Suppressor macrophage (primary cell): Measurements from ENCODE around the gene HAUS1.
"Not testable (repeated sequence)": the region's sequence is repeated elsewhere in the genome, so short reads cannot be mapped to it uniquely, and the experiment has no call there.

Experiments used
- DNase-seq, 4 experiments: peaks; one replicate each; pipeline ENCODE4 v3.0.0-alpha.2; 2020 to 2022
- total RNA-seq, 17 experiments: gene quantifications; one replicate each; lab custom pipeline; 2026; ENCODE audit warnings: mixed read lengths in 6 of 17, inconsistent platforms in 3 of 17; lab: John Stamatoyannopoulos, UW

HAUS1 gene, protein sequence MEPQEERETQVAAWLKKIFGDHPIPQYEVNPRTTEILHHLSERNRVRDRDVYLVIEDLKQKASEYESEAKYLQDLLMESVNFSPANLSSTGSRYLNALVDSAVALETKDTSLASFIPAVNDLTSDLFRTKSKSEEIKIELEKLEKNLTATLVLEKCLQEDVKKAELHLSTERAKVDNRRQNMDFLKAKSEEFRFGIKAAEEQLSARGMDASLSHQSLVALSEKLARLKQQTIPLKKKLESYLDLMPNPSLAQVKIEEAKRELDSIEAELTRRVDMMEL
- total RNA-seq, result 6.2 to 28.0 (median 16.2) reads per million in 17 experiments

DNA sequence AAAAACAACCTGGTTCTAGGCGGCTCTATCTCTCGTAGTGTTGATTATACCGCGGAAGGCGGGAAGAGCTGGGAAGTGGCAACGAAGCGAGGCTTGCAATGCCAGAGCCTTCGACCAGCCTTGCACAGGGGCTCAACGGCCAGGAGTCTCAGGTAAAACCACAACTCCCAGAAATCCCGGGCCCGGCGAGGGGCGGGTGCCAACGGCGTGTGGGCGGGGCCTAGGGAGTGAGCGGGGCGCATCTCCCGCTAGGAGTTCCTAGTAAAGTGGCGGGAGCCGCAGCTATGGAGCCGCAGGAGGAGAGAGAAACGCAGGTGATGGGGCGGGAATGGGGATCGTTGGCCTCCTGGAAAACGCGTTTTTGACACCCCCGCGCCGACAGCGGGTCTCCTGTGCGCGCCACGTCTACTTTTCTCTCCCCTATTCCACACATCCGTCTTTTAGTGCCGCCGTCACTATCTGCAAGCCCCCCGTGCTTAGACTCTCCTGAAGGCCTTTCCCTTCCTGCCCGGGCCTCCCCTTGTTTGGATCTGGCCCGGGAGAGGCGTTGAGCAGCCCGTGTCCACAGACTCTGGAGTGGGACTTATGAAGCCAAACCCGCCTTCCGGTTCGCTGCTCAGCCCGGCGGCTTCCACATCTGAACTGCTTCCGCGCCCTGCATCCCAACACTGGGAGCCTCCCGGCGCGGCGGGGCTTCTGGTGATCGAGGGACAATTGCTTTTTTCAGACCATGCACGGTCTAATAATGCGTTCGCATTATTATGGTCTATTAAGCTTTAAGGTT lies at the start of gene HAUS1:
HAUS1 (plus strand) TSS at position 258 of the 784 bp plus-strand sequence; CDS start at position 285, 27 bp downstream.
- peak; percentile 86 to 94 (median 90) for DNase-seq

DNA sequence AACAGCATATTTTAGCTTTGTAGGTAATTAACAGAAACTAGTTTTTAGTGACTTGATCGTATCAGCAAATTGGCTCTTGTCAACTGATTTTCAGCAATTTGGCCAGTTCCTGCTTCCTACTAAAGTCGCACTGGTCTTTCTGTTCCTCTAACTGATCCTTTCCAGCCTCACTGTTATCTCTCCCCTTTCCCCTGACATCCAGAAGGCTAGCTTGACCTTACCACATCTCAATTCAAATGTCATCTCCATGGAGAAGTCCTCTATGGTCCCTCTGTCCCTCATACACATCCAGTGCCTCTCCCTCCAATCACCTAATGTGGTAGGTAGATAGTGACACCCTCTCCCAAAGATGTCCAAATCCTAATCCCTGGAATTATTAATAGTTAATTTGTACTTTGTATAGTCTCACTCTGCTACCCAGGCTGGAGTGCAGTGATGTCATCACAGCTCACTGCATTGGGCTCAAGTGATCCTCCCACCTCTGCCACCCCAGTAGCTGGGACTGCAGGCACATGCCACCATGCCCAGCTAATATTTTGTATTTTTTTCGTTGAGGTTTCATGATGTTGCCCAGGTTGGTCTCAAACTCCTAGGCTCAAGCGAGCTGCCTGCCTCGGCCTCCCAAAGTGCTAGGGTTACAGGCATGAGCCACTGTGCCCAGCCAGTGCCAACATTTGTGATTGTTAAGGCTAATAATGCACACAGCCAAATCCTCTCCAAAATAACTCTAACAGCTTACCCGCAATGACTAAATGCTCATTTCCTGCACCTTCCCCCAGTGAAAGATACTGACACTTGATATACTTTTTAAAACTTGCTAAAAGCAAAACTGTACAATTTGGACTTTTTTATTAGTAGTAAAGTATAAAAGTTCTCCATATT lies 49.0 kb upstream of the HAUS1 start:
- peak in 2 of 4 experiments; percentile 28 to 35 for DNase-seq

DNA sequence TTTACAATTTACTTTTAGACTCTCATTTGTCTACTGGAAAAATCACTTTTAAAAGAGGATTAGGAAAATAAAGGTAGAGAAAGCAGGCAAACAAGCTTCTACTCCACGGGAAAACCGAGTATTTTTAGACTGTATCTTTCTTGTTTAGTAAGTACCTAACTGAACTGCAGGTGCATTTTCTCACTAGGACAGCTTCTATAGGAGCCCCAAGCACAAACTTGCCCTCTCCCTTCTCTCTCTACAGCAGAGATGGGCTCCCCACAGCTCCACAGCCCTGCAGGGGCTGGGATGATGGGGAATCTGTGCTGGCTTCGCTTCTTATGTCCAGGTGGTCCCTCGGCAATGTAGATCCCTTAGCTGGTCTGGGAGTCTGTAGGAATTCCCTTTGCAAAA lies 48.4 kb upstream of the HAUS1 start:
- DNase-seq, result no peak

DNA sequence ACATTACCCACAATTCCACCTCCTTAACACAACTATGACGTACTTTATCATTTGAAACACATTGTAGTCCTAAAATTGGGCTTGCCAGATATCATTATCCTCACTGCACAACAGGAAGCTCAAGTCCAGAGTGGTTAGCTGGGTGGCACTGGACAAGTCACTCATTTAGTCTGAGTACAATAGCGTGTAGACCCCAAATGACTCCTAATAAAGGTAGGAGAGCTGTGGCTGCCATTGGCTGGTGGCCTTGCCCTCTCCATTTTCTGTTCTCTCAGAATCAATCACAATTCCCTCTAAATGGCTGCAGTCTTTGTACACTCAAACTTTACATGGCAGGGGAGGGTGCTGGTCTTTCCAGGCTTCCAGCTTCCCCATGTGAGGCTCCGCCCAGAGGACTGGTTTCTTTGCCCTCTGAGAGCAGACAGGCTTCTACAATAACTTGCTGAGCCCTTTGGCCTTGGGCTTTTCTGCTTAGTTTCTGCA lies 43.8 kb upstream of the HAUS1 start:
- peak; percentile 45 to 69 (median 55) for DNase-seq

DNA sequence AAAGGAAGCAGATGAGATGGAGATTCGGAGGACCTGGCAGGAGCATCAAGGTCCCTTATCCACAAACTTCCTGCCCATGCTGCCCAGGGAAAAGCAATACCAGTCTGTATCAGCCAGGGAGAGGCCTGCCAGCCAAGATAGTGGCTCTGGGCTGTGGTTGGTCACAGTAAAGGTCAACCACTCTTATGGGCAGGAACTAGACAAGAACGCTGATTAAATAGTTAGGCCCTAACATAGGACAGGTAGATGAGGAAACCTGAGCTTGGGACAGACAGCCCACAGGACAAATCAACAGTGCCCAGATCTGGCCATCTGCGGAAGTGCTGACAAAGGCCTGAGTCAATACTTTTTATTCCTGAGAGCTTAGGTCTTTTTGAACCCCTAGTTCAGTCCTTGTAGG lies 42.8 kb upstream of the HAUS1 start:
- no peak for DNase-seq

DNA sequence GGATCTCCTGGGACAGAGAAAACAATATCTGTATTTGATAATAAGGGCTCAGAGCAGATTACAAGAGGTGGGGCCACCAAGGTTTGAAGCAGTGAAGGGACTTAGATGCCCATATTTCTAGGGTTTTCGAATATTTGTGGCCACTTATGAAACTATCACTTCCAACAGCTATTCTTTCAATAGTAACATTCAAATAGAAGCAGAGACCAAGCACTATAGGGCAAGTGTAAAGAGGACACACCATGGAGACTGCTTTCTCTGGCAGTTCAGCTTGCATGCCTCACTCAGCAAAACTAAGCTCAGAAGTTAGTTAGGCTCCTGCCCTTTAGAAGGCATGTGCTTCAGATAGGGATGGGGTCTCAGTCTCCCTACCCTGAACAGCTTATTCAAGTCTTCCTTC lies 42.4 kb upstream of the HAUS1 start:
- no peak for DNase-seq

DNA sequence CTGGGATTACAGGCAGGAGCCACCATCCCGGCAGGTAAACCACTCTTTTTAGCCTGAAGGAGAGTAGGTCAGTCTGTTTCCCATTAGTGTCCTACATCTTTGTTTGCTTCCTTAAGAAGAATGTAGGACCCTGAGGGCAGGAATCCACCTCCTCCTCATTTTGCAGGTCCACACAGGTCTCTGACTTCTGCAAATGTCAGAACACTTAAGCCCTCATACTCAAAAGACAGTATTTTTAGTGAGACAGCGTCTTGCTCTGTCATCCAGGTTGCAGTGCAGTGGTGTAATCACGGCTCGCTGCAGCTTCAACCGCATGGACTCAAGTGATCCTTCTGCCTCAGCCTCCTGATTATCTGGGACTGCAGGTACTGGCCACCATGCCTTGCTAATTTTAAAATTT lies 41.4 kb upstream of the HAUS1 start:
- no peak for DNase-seq

DNA sequence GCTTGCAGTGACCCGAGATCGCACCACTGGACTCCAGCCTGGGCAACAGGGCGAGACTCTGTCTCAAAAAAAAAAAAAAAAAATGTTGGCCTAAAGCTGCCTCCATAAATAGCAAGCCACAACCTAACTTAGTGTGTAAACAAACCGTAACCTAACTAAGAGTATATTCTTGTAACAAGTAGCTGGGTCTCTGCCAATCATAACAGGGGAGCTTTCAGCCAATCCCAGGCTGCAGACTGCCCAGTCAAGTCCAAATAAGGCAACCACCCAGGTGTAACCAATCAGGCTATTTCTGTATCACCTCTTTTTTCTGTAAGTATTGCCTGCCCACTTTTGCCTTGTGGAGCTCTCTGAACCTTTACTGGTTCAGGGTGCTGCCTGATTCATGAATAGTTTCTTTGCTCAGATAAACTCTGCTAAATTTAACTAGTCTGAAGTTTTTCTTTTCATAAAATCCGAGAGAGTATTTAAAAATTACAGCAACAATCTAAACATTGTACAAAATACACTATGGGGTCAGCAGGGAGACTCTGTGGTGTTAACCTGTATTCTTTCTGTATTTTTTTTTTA lies 36.7 kb upstream of the HAUS1 start:
- no peak for DNase-seq

DNA sequence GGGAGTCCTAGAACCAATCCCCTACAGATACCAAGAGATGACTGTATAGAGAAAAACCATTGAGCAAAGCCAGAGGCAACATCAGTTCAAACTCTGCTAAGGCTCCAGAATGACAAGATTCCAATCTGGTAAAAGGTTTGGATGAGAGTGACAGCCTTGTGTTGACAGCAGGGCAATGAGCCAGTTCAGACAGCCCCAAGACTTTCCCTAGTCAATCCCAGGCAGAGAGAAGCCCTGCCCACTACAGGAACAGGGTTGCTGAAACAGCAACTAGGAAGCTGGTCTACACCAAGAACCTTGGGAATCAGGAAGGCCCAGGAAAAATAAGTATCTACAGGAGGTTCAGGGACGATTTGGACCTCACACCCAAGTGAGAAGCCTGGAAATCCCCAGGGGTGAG lies 35.4 kb upstream of the HAUS1 start:
- DNase-seq, result no peak

DNA sequence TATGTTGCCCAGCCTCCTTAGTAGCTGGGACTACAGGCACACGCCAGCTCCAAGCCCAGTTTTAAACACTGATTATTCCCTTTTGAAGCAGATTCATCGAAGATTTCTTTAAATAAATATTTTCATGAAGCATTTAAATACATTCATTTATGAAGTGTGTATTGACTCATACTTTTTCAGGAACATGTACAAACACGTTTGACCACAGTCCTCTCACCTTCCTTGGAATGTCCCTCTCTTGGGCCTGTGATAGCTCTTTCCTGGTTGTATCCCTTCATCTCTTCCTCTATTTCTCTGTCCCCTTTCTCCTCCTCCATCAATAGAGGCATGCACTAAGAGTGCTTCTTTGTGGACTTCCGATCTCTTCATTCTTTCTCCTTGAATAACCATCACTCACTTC lies 34.7 kb upstream of the HAUS1 start:
- no peak for DNase-seq

DNA sequence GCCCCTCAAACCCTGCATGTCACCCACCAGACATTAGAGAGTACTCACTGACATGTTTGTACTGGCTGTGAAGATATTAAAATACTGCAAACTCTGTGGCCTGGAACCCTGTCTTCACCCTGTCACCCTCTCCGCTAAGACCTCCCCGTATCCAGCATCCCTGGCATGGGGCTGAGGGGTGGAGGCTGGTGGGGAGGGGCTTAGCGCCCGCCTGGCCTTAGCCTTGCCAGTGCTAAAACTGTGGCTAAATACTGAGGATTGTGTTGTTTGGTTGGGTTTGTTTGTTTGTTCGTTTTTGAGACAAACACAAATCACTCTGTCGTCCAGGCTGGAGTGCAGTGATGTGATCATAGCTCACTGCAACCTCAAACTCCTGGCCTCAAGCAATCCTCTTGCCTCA lies 34.0 kb upstream of the HAUS1 start:
- no peak for DNase-seq

DNA sequence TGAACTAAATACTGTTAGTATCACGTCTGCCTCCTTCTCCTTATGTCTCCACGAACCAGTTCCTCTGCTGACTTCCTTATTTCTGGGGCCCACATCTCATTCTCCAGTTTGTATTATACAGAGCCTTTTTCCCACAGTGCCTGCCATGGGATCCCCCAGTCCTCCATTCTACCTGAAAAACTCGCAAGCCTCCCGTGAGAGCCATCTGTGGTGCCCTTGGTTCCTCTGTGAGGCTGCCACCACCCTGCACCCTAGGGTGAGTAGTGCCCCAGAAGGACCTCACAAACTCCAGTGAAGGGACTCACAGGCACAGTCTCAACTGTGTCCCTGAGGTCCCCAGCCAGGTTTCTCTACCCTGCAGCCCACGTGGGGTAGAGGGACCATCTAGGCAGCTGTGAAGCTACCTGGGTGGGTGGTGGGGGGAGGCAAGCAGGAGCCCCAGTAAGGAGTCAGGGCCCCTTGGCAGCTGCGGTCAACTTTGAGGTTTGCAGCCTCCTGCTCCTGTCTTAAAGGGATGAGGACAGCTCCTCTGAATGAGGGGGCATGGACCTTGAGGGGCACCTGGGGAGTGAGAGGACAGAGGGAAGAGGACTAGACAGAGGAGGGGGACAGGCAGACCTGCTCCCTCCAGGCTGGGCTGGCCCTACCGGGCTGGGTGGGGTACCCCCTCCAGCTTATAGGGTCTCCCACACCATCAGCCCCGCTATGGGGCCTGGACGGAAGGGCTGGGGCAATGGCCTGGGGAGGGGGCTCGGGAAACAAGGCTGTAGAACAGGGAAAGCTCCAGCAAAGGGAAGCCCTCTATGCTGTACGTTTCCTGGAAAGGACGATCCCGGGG lies 33.2 kb upstream of the HAUS1 start:
- DNase-seq, result peak; percentile 61 to 81 (median 72)

DNA sequence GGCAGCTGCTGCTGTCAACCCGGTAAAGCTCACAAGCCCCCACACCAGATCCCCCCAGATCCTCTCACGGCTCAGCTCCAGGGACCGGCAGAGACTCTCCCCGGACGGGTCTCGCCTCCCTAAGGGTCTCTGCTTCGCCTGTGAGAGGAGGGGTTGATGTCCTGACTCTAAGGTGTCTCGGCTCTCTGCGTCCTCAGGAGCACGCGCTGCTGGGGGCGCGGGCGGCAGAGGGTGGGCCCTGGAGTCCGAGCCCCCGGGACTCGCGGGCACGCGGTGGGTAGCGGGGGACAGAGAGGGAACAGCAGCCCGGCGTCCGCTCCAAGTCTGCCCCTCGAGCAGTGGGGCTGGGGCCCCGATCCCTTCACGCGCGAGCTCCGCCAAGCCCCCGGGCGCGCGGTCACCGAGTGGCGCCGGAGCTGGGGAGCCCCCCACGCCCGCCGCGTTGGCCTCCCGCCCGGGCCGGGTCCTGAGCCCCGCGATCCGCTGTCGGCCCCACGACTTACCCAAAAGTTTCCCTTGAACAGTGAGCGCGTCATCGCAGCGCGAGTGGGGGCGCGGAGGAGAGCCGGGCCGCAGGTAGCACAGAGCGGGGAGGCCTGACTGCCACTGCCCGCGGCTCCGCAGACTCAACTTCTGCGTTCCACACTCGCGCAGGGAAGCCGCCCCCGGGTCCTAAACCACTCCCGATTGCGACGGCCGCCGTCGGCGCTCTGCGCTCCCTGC lies 32.4 kb upstream of the HAUS1 start, which contains the start of gene PSTPIP2:
PSTPIP2 (minus strand) TSS at position 608 of the 723 bp plus-strand sequence; CDS start at position 536, 72 bp downstream.
- peak; percentile 72 to 90 (median 80) for DNase-seq

DNA sequence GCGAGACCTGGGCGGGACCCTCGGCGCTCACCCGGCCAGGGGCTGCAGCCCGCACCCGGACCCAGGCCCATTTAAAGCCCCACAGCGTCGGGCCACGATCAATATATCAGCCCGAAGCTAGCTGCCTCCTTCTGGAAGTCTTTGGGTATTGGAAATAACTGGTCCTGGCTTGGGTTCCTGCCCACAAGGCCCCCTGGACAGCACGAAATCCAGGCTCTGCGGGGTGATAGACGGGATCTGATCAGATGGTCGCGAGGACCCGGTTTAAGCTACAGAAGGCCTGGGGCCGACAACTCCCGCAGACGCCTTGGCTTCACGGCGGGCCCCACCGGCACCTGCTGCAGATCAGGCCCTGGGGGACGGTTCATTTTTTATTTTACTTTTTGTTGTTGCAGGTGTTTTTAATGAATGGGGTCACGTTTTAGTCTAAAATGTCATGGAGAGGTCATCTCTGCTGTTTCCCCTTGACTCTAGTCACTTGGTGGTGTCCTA lies 31.8 kb upstream of the HAUS1 start:
- no peak for DNase-seq

DNA sequence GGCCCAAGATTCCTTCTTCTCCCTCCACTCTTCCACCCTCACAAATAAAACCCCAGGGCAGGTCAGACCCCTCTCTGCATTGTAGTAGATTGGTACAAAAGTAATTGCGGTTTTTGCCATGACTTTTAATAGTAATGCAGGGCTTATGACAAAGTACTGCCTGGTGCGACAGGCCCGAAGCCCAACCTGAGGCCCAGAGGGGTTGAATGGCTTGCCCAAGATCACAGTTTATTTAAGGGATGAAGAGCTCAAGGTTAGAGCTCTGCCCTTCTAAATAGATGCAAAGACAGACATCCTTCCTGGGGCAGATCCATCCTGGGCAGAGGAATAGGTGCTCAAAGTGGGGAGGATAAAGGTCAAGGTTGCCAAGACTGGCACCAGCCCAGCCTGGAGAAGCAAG lies 31.2 kb upstream of the HAUS1 start:
- DNase-seq, result no peak

DNA sequence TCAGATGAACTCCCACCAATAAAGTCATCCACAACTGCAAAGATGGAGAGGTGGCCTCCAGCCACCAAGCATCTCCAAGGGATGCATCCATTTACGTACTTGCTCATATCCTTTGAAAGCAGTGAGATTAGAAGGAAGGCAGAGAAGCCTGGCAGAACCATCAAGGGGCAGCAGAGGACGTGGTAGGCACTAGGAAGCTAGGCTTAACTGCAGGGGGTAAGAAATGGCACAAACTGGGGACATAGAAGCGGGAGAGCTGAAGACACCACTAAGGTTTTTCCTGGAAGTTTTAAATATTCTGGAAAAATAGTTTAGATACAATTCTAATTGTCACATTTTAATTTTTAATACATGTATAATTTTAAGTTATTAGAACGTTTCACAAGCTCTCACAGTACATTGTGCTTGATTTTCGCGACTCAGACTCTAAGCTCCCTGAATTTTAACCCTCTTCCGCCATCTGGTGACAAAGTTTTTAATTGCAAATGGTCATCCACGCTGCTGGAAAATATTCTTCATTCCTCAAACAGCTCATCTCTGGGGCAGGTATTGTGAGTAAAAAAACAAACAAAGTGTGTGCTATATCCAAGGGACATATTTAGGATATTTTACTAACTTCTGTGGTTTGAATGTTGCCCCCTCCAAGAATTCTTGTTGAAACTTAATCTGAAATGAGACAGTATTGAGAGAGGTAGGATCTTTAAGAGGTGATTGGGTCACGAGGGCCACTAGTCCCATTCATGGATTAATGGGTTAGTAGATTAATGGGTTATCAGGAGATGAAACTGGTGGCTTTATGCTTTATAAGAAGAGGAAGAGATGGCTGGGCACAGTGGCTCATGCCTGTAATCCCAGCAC lies 30.5 kb upstream of the HAUS1 start:
- DNase-seq, result peak; percentile 66 to 85 (median 79)

DNA sequence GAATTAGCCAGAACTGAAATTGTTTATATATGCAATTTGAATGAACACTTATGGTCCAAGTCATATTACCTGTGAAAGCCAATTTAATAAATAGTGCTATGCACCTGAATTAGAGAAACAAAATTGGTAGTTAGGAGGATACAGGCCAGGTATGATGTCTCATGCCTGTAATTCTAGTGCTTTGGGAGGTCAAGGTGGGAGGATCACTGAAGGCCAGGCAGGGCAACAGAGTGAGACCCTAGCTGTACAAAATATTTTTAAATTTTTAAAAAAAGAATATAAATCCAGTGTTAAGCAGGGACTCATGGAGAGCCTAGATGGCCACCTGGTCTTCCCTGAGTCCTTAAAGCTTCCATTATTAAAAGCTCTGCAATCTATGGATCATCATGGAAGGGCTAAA lies 24.8 kb upstream of the HAUS1 start:
- DNase-seq, result no peak

DNA sequence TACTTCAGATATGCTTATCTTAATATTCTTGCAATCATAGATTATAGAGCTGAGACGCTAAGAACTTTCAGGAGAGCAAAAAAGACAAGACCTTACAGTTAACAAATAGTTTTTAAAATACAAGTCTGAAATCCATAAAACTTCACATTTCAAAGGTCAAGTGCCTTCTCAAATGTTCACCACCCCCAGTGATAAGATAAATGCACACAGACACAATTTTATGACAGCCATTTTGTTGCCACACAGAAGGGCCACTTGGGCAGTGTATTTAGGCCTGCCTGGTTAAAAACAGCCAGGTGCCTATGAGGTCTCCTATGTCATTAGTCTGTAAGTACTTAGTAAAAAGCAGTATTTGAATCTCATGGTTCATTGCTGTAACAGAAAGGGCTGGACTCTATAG lies 24.0 kb upstream of the HAUS1 start:
- DNase-seq, result no peak

DNA sequence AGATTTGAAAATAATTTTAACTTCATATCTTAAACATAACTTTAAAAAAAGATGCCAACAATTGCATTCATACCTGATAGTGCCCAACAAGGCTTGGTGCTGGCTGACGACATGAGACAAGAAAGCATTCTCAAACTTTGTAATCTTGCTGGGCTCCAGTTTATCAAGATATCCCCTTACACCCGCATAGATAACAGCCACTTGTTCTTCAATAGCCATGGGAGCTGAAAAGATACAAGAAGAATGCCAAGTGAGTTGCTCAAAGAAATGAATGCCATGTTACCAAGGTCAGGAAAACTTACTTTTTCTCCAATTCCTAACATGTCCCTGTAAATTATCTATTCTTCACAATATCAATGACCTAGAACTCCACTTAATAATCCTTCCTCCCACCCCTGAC lies 19.8 kb upstream of the HAUS1 start:
- DNase-seq, result no peak

DNA sequence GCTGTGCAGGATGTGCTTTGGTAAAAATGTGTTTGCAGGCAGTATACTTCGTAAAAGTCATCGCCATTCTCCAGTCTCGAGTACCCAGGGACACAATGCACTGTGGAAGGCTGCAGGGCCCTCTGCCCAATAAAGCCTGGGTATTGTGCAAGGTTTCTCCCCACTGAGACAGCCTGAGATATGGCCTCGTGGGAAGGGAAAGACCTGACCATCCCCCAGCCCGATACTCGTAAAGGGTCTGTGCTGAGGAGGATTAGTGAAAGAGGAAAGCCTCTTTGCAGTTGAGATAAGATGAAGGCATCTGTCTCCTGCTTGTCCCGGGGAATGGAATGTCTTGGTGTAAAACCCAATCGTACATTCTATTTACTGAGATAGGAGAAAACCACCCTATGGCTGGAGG lies 15.7 kb upstream of the HAUS1 start:
- DNase-seq, result not testable (repeated sequence)
